Heart left ventricle (tissue), 16 donors: ENCODE data around the gene SMPDL3A. TPM values are rescaled to one million over a fixed set of nuclear protein-coding genes. Genes with fewer than 3 reads are reported as not detected.

Experiments
- ATAC-seq, 4 donors: fragments of 200-7000 bp; cut with Tn5 transposase; one replicate each; pipeline ENCODE4 v1.9.1; 2020 to 2022; ENCODE audit warnings: moderate library complexity in 4 of 4, mild to moderate bottlenecking in 3 of 4, moderate number of reproducible peaks in 1 of 4
- DNase-seq, 5 donors: peaks; one replicate each; pipeline ENCODE4 v3.0.0-alpha.2; 2020
- H3K27ac ChIP-seq, 12 donors: fragments of 200-600 bp; sonication (generic) in 4 of 12; one replicate each; pipeline versions ENCODE4 v1.5.0 to v1.8.0; 2016 to 2022; ENCODE audit warnings: mild to moderate bottlenecking in 2 of 12
- H3K27me3 ChIP-seq, 9 donors: fragments of 200-600 bp; sonication (generic) in 2 of 9; one replicate each; pipeline versions ENCODE4 v1.5.1 to v1.8.0; 2016 to 2022; ENCODE audit warnings: mild to moderate bottlenecking in 3 of 9
- H3K36me3 ChIP-seq, 9 donors: fragments of 200-600 bp; sonication (generic) in 2 of 9; one replicate each; pipeline versions ENCODE4 v1.5.0 to v1.8.0; 2018 to 2022; ENCODE audit warnings: mild to moderate bottlenecking in 2 of 9
- H3K4me1 ChIP-seq, 12 donors: fragments of 200-600 bp; sonication (generic) in 4 of 12; one replicate each; pipeline versions ENCODE4 v1.5.0 to v1.8.0; 2016 to 2022; ENCODE audit warnings: mild to moderate bottlenecking in 3 of 12
- H3K4me3 ChIP-seq, 12 donors: fragments of 200-600 bp; sonication (generic) in 4 of 12; one replicate each; pipeline versions ENCODE4 v1.5.0 to v1.8.0; 2017 to 2022; ENCODE audit warnings: mild to moderate bottlenecking in 9 of 12, moderate library complexity in 4 of 12
- H3K9me3 ChIP-seq, 12 donors: fragments of 200-600 bp; sonication (generic) in 4 of 12; one replicate each; pipeline versions ENCODE4 v1.5.0 to v1.8.0; 2016 to 2022; ENCODE audit warnings: mild to moderate bottlenecking in 1 of 12
- POLR2A ChIP-seq, 2 donors: fragments of 450-650 bp; IDR thresholded peaks; one replicate each; pipeline ENCODE4 v1.6.1; 2017; ENCODE audit warnings: antibody characterized with exemption in 2 of 2, mild to moderate bottlenecking in 2 of 2, moderate library complexity in 2 of 2
- WGBS, 4 donors: extraction: QIAGEN DNeasy Blood & Tissue Kit in 2 of 4; methylation state at CpG; one replicate each; pipeline versions ENCODE4 v1.1.5 to v1.1.7; 2013 to 2018; 5-methylcytosine and 5-hydroxymethylcytosine counted together
- intact Hi-C, 10 donors: fragments of 100-400 bp; cut with DNase I; formaldehyde crosslinking; loops; one replicate each; pipeline versions ENCODE4 v1.11.1 to v1.14.2; 2022
- polyA plus RNA-seq, 2 donors: library from polyadenylated mRNA; stranded (reverse); fragments of 200-250 nt; gene quantifications; one replicate each; pipeline ENCODE4 v1.2.3, GENCODE V29; 2013
- total RNA-seq, 9 donors: library from RNA; depleted of rRNA in 2 of 9; stranded (reverse); fragments of >200 nt in 2 of 9; fragmentation: NEBNext Ultra II Directional in 3 of 9; extraction: Animal tissue kit (Norgen Biotek cat#: 25700) in 3 of 9; gene quantifications; one replicate each; pipeline versions ENCODE4 v1.1.0 to v1.2.4, GENCODE V29; 2016 to 2023
- TF ChIP-seq, protein P1 (sequence below), 12 donors: fragments of 200-600 bp; sonication (generic) in 4 of 12; IDR thresholded peaks; one replicate each; pipeline versions ENCODE4 v1.5.0 to v1.8.0; 2018 to 2022; ENCODE audit warnings: antibody characterized with exemption in 12 of 12, mild to moderate bottlenecking in 5 of 12
- donor health status: ischemic (EF 13 %, LVEDD 7.1; RV severe dilation, severe dysfunction).
- donor health status: healthy with polysubstance abuse.
- donor health status: DM: no; HTN: yes; CAD: no.
- donor health status: DM: no; HTN: no; CAD: no.
- donor health status: ischemic (EF 25% LVEDD 6.9; RV normal size, moderate dysfunction).
- donor health status: ischemic (EF 25% LVEDD 5.7; RV mildly dilated, moderate dysfunction).
- donor health status: healthy.
- donor health status: DM: yes; HTN: yes; CAD: no.
- donor health status: ischemic (EF 35%, LVEDD 5.7; RV mildly dilated, moderate dysfunction).
- donor health status: nonischemic (EF 11% LVEDD 7.7; RV severe dilation, severe dysfunction).
- donor health status: DM: yes; HTN: yes; CAD: no.
- donor health status: PGD.
- donor health status: ischemic (EF 29% LVEDD 5.4; RV normal size, mild dysfunction).
- donor health status: nonischemic (EF 23%, LVEDD 6.1; RV moderate dilation, normal function).

Gene SMPDL3A
- total and polyA plus RNA-seq, 11 donors: 3.5 to 10.4 (median 4.6) TPM

DNA sequence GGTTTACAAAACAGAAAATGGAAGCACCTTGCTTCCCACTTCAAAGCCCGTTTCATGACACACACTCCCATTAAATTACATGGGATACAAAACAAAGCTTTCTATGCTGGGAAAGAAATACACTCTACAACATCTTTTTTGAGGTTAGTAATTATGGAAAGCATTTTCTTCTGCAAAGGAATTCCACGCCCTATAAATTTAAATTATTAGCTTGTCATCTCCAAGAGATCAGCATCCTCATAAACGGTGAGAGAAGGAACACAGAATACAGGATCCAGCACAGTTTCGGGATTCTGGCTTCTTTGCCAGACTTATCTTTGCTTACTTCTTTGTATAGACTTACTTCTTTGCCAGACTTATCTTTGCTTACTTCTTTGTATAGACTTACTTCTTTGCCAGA, 1.3 kb upstream of the SMPDL3A start:
- DNase-seq (no peak), ATAC-seq (no peak)
- Histone ChIP-seq H3K9me3 (no peaks in the 10 kb centered on the region), H3K4me3 (no peak overlapping the region), H3K27me3 (peaks cover 0 to 7% (median 0%) of the 10 kb centered on the region in 9 donors), H3K27ac (no peak overlapping the region), H3K36me3 (no peaks in the 10 kb centered on the region), H3K4me1 (peaks cover 0 to 33% (median 15%) of the 10 kb centered on the region in 12 donors)
- intact Hi-C loops: no loop called here
- 91 to 93% (median 91%) methylated on average over 4 of the region's 4 CpGs for WGBS, 4 donors
- TF ChIP-seq, protein P1, sequence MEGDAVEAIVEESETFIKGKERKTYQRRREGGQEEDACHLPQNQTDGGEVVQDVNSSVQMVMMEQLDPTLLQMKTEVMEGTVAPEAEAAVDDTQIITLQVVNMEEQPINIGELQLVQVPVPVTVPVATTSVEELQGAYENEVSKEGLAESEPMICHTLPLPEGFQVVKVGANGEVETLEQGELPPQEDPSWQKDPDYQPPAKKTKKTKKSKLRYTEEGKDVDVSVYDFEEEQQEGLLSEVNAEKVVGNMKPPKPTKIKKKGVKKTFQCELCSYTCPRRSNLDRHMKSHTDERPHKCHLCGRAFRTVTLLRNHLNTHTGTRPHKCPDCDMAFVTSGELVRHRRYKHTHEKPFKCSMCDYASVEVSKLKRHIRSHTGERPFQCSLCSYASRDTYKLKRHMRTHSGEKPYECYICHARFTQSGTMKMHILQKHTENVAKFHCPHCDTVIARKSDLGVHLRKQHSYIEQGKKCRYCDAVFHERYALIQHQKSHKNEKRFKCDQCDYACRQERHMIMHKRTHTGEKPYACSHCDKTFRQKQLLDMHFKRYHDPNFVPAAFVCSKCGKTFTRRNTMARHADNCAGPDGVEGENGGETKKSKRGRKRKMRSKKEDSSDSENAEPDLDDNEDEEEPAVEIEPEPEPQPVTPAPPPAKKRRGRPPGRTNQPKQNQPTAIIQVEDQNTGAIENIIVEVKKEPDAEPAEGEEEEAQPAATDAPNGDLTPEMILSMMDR (IDR thresholded peaks at IDR 0.05): no peak
- TF ChIP-seq POLR2A (IDR thresholded peaks at IDR 0.05): no peak

DNA sequence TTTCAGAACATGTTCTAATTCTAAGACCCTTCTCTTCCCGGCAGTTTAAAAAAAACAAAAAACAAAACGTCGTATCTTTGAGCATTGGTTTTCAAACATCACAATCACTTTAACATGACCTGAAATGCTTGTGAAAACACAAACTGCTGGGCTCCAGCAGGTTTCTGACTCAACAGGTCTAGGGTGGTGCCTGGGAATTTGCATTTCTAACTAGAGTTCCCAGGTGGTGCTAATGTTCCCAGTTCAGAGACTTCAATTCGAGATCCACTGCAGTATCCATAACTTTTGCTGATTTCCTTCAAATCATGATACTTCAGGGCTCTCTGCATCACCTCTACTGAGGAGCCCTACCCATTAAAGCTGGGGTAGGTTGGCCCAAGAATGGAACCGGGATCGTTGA, 850 bp upstream of the SMPDL3A start:
- H3K9me3 ChIP-seq: no peaks in the 10 kb centered on the region
- H3K36me3 ChIP-seq: no peaks in the 10 kb centered on the region
- intact Hi-C loops: no loop called here
- 52 to 76% (median 64%) methylated on average over 6 of the region's 6 CpGs for WGBS, 4 donors
- H3K4me1 ChIP-seq: peaks cover 0 to 33% (median 15%) of the 10 kb centered on the region in 12 donors
- H3K27me3 ChIP-seq: peaks cover 0 to 2% (median 0%) of the 10 kb centered on the region in 9 donors
- DNase-seq: no peak
- H3K4me3 ChIP-seq: peak overlapping the region in 2 of 12 donors; percentile 72 to 79
- peak overlapping the region in 1 of 12 donors; percentile 94 for H3K27ac ChIP-seq
- TF ChIP-seq, protein P1 (IDR thresholded peaks at IDR 0.05): no peak
- no peak for TF ChIP-seq POLR2A (IDR thresholded peaks at IDR 0.05)
- ATAC-seq: no peak

DNA sequence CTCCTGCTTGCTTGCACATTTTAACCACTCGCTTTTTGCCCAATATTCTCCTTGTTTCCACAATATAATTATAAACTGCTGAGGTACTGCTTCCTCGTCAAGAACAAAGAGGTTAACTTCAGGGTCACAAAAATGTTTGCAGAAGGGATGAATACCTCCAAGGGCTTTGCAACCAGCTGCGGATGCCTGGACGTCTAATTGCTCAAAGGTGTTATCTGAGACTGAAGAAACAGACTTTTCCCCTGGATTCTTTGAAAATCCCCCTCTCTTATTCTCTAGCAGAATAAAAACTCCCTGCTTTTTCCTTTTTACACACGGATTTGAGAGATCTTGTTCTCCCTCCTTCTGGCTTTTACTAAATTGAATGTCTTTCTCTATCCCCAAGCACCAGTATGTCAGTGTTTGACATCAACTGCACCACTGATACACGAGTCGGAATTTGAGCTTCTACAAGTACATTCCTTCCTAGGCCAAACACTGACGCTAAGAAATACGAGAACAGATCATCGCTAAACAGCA, 336 bp upstream of the SMPDL3A start:
- Histone ChIP-seq H3K4me3 (peak overlapping the region; percentile 66 to 91 (median 79)), H3K9me3 (no peaks in the 10 kb centered on the region), H3K27me3 (no peaks in the 10 kb centered on the region), H3K4me1 (peaks cover 0 to 33% (median 15%) of the 10 kb centered on the region in 12 donors), H3K27ac (peak overlapping the region; percentile 76 to 97 (median 93)), H3K36me3 (no peaks in the 10 kb centered on the region)
- peak in 1 of 4 donors; percentile 4 for ATAC-seq
- intact Hi-C loops: no loop called here
- no peak for DNase-seq
- 17 to 20% (median 19%) methylated on average over 10 of the region's 10 CpGs for WGBS, 4 donors
- no peak for TF ChIP-seq POLR2A (IDR thresholded peaks at IDR 0.05)
- TF ChIP-seq, protein P1 (IDR thresholded peaks at IDR 0.05): no peak

DNA sequence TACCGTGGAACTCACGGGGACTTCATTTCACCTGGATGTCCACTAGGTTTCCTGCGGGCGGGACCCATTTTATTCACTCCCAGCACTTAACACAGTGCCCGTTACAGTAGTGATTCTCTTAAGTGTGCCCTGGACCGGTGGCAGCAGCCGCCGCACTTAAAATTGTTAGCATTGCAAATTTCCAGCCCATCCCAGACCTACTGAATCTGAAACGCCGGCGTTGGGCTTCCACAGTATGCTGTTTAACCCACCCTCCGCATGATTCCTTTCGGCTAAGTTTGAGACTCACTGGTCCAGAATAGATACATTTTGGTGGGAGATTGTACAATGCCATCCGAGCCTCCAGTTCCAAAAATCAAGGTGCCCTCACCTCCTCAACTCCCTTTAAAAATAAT, 967 bp downstream of the SMPDL3A start:
- no peak for TF ChIP-seq POLR2A (IDR thresholded peaks at IDR 0.05)
- TF ChIP-seq, protein P1 (IDR thresholded peaks at IDR 0.05): no peak
- 1 to 3% (median 2%) methylated on average over 14 of the region's 14 CpGs for WGBS, 4 donors
- Histone ChIP-seq H3K9me3 (no peaks in the 10 kb centered on the region), H3K36me3 (no peaks in the 10 kb centered on the region), H3K4me1 (peaks cover 0 to 33% (median 15%) of the 10 kb centered on the region in 12 donors), H3K27ac (peak overlapping the region; percentile 76 to 97 (median 93)), H3K27me3 (no peaks in the 10 kb centered on the region), H3K4me3 (peak overlapping the region; percentile 66 to 91 (median 79))
- DNase-seq (peak in 2 of 5 donors; percentile 36), ATAC-seq (peak in 3 of 4 donors; percentile 34 to 51 (median 49))
- intact Hi-C loops: no loop called here
